B cell (primary cell): Measurements from ENCODE around the gene ELFN1. TPM values are rescaled to one million over a fixed set of nuclear protein-coding genes. Genes with fewer than 3 reads are reported as not detected.

Experiments
- ATAC-seq: fragments of 200-7000 bp; cut with Tn5 transposase; one replicate; pipeline ENCODE4 v1.10.0; 2021; ENCODE audit warnings: low read depth, mild to moderate bottlenecking, moderate number of reproducible peaks, moderate library complexity
- CTCF ChIA-PET: fragments of 350-600 bp; sonication (Branson Sonifier 250); formaldehyde crosslinking; loops from one replicate; lab custom pipeline; 2021; ENCODE audit warnings: antibody characterized with exemption, inconsistent platforms; lab: Charles Lee
- POLR2A ChIA-PET: fragments of 350-600 bp; sonication (Branson Sonifier 250); formaldehyde crosslinking; loops from one replicate; lab custom pipeline; 2021; ENCODE audit warnings: antibody characterized with exemption; lab: Charles Lee
- DNase-seq: peaks from one replicate; pipeline ENCODE4 v3.0.0; 2013
- H2AFZ ChIP-seq: 2 replicates; pipeline ENCODE4 v1.6.1; 2012; ENCODE audit warnings: mild to moderate bottlenecking, low read depth, low read length; ENCODE audit not compliant: insufficient read depth, poor library complexity, severe bottlenecking
- H3K27ac ChIP-seq, 2 donors: 1 replicate in 1 of 2; 2 replicates in 1 of 2; pipeline ENCODE4 v1.5.1; 2012 to 2013; ENCODE audit warnings: low read length in 2 of 2, mild to moderate bottlenecking in 2 of 2, moderate library complexity in 1 of 2
- H3K27me3 ChIP-seq, 4 experiments: fragments of 200-600 bp in 1 of 4; sonication (generic) in 1 of 4; replicated peaks in 1 of 4; 1 replicate in 2 of 4; 2 replicates in 2 of 4; pipeline versions ENCODE4 v1.6.1 to v1.7.0; 2013 to 2016; ENCODE audit warnings: low read length in 3 of 4, mild to moderate bottlenecking in 2 of 4, mixed read lengths in 1 of 4, moderate library complexity in 1 of 4; ENCODE audit not compliant: insufficient read depth in 4 of 4, control insufficient read depth in 3 of 4; ENCODE audit errors: control extremely low read depth in 1 of 4
- H3K36me3 ChIP-seq, 2 experiments: replicated peaks in 1 of 2; 1 replicate in 1 of 2; 2 replicates in 1 of 2; pipeline versions ENCODE4 v1.6.1 to v1.7.1; 2013; ENCODE audit warnings: low read length in 1 of 2; ENCODE audit not compliant: insufficient read depth in 2 of 2, control insufficient read depth in 1 of 2; ENCODE audit errors: control extremely low read depth in 1 of 2, extremely low read depth in 1 of 2
- H3K4me1 ChIP-seq, 2 donors: fragments of 200-600 bp in 1 of 2; sonication (generic) in 1 of 2; 1 replicate in 1 of 2; 2 replicates in 1 of 2; pipeline versions ENCODE4 v1.5.1 to v1.6.1; 2013 to 2017; ENCODE audit warnings: low read length in 2 of 2; ENCODE audit not compliant: control insufficient read depth in 2 of 2, insufficient read depth in 2 of 2
- H3K4me2 ChIP-seq: replicated peaks from 2 replicates; pipeline ENCODE3; 2012; ENCODE audit warnings: mild to moderate bottlenecking, low read depth, low read length; ENCODE audit not compliant: poor library complexity, severe bottlenecking
- H3K4me3 ChIP-seq, 5 experiments: fragments of 200-600 bp in 1 of 5; sonication (generic) in 1 of 5; 1 replicate in 3 of 5; 2 replicates in 2 of 5; pipeline versions ENCODE4 v1.5.1 to v1.7.0; 2011 to 2016; ENCODE audit warnings: low read length in 4 of 5, mild to moderate bottlenecking in 4 of 5, low read depth in 2 of 5, control low read depth in 1 of 5, moderate library complexity in 1 of 5; ENCODE audit not compliant: insufficient read depth in 1 of 5; ENCODE audit errors: control extremely low read depth in 1 of 5, extremely low read depth in 1 of 5
- H3K79me2 ChIP-seq: fragments of 200-600 bp; sonication (generic); one replicate; pipeline ENCODE4 v1.6.0; 2016; ENCODE audit warnings: low read length; ENCODE audit not compliant: control insufficient read depth, insufficient read depth
- H3K9ac ChIP-seq: fragments of 200-600 bp; sonication (generic); 2 replicates; pipeline ENCODE4 v1.6.1; 2017; ENCODE audit warnings: mild to moderate bottlenecking, low read length, moderate library complexity
- H3K9me3 ChIP-seq, 3 donors: one replicate each; pipeline versions ENCODE4 v1.6.1 to v1.7.1; 2013; ENCODE audit warnings: low read length in 2 of 3; ENCODE audit not compliant: control insufficient read depth in 2 of 3, insufficient read depth in 1 of 3; ENCODE audit errors: control extremely low read depth in 1 of 3
- H4K20me1 ChIP-seq: 2 replicates; pipeline ENCODE4 v1.6.0; 2012; ENCODE audit warnings: mild to moderate bottlenecking, low read length; ENCODE audit not compliant: insufficient read depth, control insufficient read depth, poor library complexity, severe bottlenecking
- H3K27ac Mint-ChIP-seq: one replicate; pipeline ENCODE4 v1.8.0; 2021; ENCODE audit warnings: mixed read lengths
- H3K27me3 Mint-ChIP-seq: one replicate; pipeline ENCODE4 v1.8.0; 2021; ENCODE audit warnings: mixed read lengths
- H3K4me1 Mint-ChIP-seq: one replicate; pipeline ENCODE4 v1.8.0; 2021; ENCODE audit warnings: mixed read lengths
- H3K4me3 Mint-ChIP-seq: one replicate; pipeline ENCODE4 v1.8.0; 2021; ENCODE audit warnings: mixed read lengths
- H3K9me3 Mint-ChIP-seq: one replicate; pipeline ENCODE4 v1.8.0; 2022; ENCODE audit warnings: mixed read lengths; ENCODE audit not compliant: insufficient read depth
- CTCF ChIP-seq: fragments of 200-600 bp; IDR thresholded peaks from one replicate; pipeline ENCODE4 v1.8.0; 2022; ENCODE audit warnings: antibody characterized with exemption, mild to moderate bottlenecking
- EZH2 ChIP-seq: IDR thresholded peaks from 2 replicates; pipeline ENCODE4 v1.6.1; 2012; ENCODE audit warnings: borderline replicate concordance, low read depth, mild to moderate bottlenecking, moderate library complexity, low read length; ENCODE audit not compliant: insufficient read depth, poor library complexity, severe bottlenecking
- WGBS: methylation state at CpG from one replicate; pipeline ENCODE4 v1.1.5; 2013; ENCODE audit warnings: missing lambda C conversion rate; ENCODE audit not compliant: insufficient coverage; 5-methylcytosine and 5-hydroxymethylcytosine counted together
- intact Hi-C: fragments of 100-400 bp; cut with micrococcal nuclease; formaldehyde crosslinking; loops from one replicate; pipeline ENCODE4 v1.10.0; 2022
- polyA plus RNA-seq: library from polyadenylated mRNA; depleted of rRNA; stranded (reverse); fragments of >200 nt; gene quantifications from 2 replicates; pipeline ENCODE4 v1.2.3, GENCODE V29; 2012
- total RNA-seq, 2 donors: library from RNA; stranded (reverse); fragments of 120-200 nt in 1 of 2; gene quantifications; 1 replicate in 1 of 2; 2 replicates in 1 of 2; pipeline versions ENCODE4 v1.2.3 to v1.2.4, GENCODE V29; 2013 to 2022

ELFN1 gene
- total and polyA plus RNA-seq, 2 donors (not counting 1 experiment from before 2014, with no cell fraction given), result 0.12 TPM; not detected in 1

- no peaks in the 10 kb centered on the region for H3K79me2 ChIP-seq
- no peaks in the 10 kb centered on the region for H3K4me1 ChIP-seq
- peaks cover 0 to 11% (median 0%) of the 10 kb centered on the region in 4 experiments for H3K27me3 ChIP-seq
- ATAC-seq (no peak), DNase-seq (no peak)
- H3K4me2 ChIP-seq, result no peak overlapping the region
- no peak overlapping the region for H3K9ac ChIP-seq
- no peak overlapping the region for H3K4me3 ChIP-seq
- ChIA-PET CTCF (no interaction called here), POLR2A (no interaction called here)
- no peak overlapping the region for H2AFZ ChIP-seq
- intact Hi-C loops, result no loop called here
- H3K27me3 Mint-ChIP-seq, result peaks cover 17% of the 10 kb centered on the region
- H3K36me3 ChIP-seq, result no peaks in the 10 kb centered on the region
- no peak overlapping the region for H3K27ac ChIP-seq
- WGBS, result 87% methylated on average over 18 of the region's 18 CpGs
- H3K9me3 Mint-ChIP-seq, result no peaks in the 10 kb centered on the region
- TF ChIP-seq EZH2, result no peak
- no peak for TF ChIP-seq CTCF
- no peak overlapping the region for H3K4me3 Mint-ChIP-seq
- H4K20me1 ChIP-seq, result no peaks in the 10 kb centered on the region
- peaks cover 0 to 9% (median under 1%) of the 10 kb centered on the region in 3 donors for H3K9me3 ChIP-seq
- no peak overlapping the region for H3K27ac Mint-ChIP-seq
- H3K4me1 Mint-ChIP-seq, result no peaks in the 10 kb centered on the region
Measured at GRCh38 chr7:1697499-1698125, 27.5 kb downstream of the ELFN1 start.

GRCh38 chr7:1698201-1698600 lies 28.1 kb downstream of the ELFN1 start:
- Histone ChIP-seq H2AFZ (no peak overlapping the region), H3K79me2 (no peaks in the 10 kb centered on the region), H3K9ac (no peak overlapping the region), H3K4me1 (no peaks in the 10 kb centered on the region), H3K36me3 (no peaks in the 10 kb centered on the region), H4K20me1 (no peaks in the 10 kb centered on the region), H3K27ac (no peak overlapping the region), H3K4me2 (no peak overlapping the region), H3K27me3 (peaks cover 0 to 11% (median 0%) of the 10 kb centered on the region in 4 experiments), H3K4me3 (no peak overlapping the region), H3K9me3 (peaks cover 0 to 9% (median 2%) of the 10 kb centered on the region in 3 donors)
- Mint-ChIP-seq H3K4me3 (no peak overlapping the region), H3K27ac (no peak overlapping the region), H3K4me1 (no peaks in the 10 kb centered on the region), H3K9me3 (no peaks in the 10 kb centered on the region), H3K27me3 (peaks cover 17% of the 10 kb centered on the region)
- 75% methylated on average over 1 of the region's 9 CpGs for WGBS
- ATAC-seq (no peak), DNase-seq (no peak)
- TF ChIP-seq EZH2, result no peak
- no peak for TF ChIP-seq CTCF
- intact Hi-C loops, result no loop called here
- CTCF ChIA-PET, result no interaction called here
- POLR2A ChIA-PET, result no interaction called here
